H9 (cell line): ENCODE results near the gene POLE3. TPM values are rescaled to one million over a fixed set of nuclear protein-coding genes. Genes with fewer than 3 reads are reported as not detected.

Experiments
- DNase-seq: peaks from one replicate; pipeline ENCODE4 v3.0.0-alpha.2; 2017
- H2AFZ ChIP-seq: one replicate; pipeline ENCODE4 v1.6.1; 2013; ENCODE audit warnings: mild to moderate bottlenecking, low read length, control low read depth, moderate library complexity
- H2AK5ac ChIP-seq: 2 replicates; pipeline ENCODE4 v1.6.1; 2013; ENCODE audit warnings: low read length, control low read depth, mixed read lengths; ENCODE audit not compliant: insufficient read length
- H2BK120ac ChIP-seq: one replicate; pipeline ENCODE4 v1.6.1; 2013; ENCODE audit warnings: low read depth, mild to moderate bottlenecking, low read length, control low read depth, inconsistent platforms; ENCODE audit not compliant: poor library complexity, severe bottlenecking
- H2BK12ac ChIP-seq: 2 replicates; pipeline ENCODE4 v1.6.1; 2013; ENCODE audit warnings: low read length, control low read depth, mixed read lengths, low read depth; ENCODE audit not compliant: insufficient read length
- H2BK15ac ChIP-seq: 2 replicates; pipeline ENCODE4 v1.6.1; 2013; ENCODE audit warnings: low read depth, low read length, control low read depth
- H2BK20ac ChIP-seq: one replicate; pipeline ENCODE4 v1.6.1; 2013; ENCODE audit warnings: low read depth, mild to moderate bottlenecking, low read length, control low read depth, inconsistent platforms; ENCODE audit not compliant: poor library complexity, severe bottlenecking
- H2BK5ac ChIP-seq: 2 replicates; pipeline ENCODE4 v1.6.1; 2013; ENCODE audit warnings: low read length, control low read depth, mixed read lengths; ENCODE audit not compliant: insufficient read length
- H3K14ac ChIP-seq: 2 replicates; pipeline ENCODE4 v1.6.1; 2013; ENCODE audit warnings: low read length, control low read depth; ENCODE audit not compliant: insufficient read depth
- H3K18ac ChIP-seq: 2 replicates; pipeline ENCODE4 v1.6.1; 2013; ENCODE audit warnings: low read depth, mild to moderate bottlenecking, mixed read lengths, low read length, control low read depth; ENCODE audit not compliant: insufficient read length
- H3K23ac ChIP-seq: 2 replicates; pipeline ENCODE4 v1.6.1; 2013; ENCODE audit warnings: low read length, control low read depth, mixed read lengths, low read depth; ENCODE audit not compliant: insufficient read length
- H3K23me2 ChIP-seq: 2 replicates; pipeline ENCODE4 v1.6.1; 2013; ENCODE audit warnings: low read depth, mild to moderate bottlenecking, mixed read lengths, low read length, control low read depth; ENCODE audit not compliant: insufficient read length, poor library complexity, severe bottlenecking
- H3K27ac ChIP-seq: 2 replicates; pipeline ENCODE4 v1.5.1; 2013; ENCODE audit warnings: low read length, control low read depth, mixed read lengths, low read depth; ENCODE audit not compliant: insufficient read length
- H3K27me3 ChIP-seq: 2 replicates; pipeline ENCODE4 v1.6.1; 2013; ENCODE audit warnings: low read length, control low read depth, inconsistent platforms; ENCODE audit not compliant: insufficient read depth
- H3K4ac ChIP-seq: 2 replicates; pipeline ENCODE4 v1.6.1; 2013; ENCODE audit warnings: low read depth, mild to moderate bottlenecking, control low read depth, inconsistent platforms, low read length, moderate library complexity
- H3K4me1 ChIP-seq: 2 replicates; pipeline ENCODE4 v1.6.1; 2013; ENCODE audit warnings: low read length, control low read depth, inconsistent platforms; ENCODE audit not compliant: insufficient read depth
- H3K4me2 ChIP-seq: 2 replicates; pipeline ENCODE4 v1.6.1; 2013; ENCODE audit warnings: low read length, control low read depth, mixed read lengths; ENCODE audit not compliant: insufficient read length, insufficient read depth
- H3K56ac ChIP-seq: 2 replicates; pipeline ENCODE4 v1.6.1; 2013; ENCODE audit warnings: low read depth, mild to moderate bottlenecking, mixed read lengths, low read length, control low read depth; ENCODE audit not compliant: insufficient read length
- H3K79me1 ChIP-seq: 2 replicates; pipeline ENCODE4 v1.6.1; 2013; ENCODE audit warnings: low read depth, mild to moderate bottlenecking, moderate library complexity, low read length, control low read depth, inconsistent platforms; ENCODE audit not compliant: insufficient read depth, poor library complexity, severe bottlenecking
- H3K79me2 ChIP-seq: 2 replicates; pipeline ENCODE4 v1.6.1; 2013; ENCODE audit warnings: low read length, control low read depth, inconsistent platforms; ENCODE audit not compliant: insufficient read depth
- H3K9ac ChIP-seq: 2 replicates; pipeline ENCODE4 v1.6.1; 2013; ENCODE audit warnings: low read length, control low read depth, mixed read lengths; ENCODE audit not compliant: insufficient read length; ENCODE audit errors: extremely low read depth
- H3K9me3 ChIP-seq: one replicate; pipeline ENCODE4 v1.6.1; 2013; ENCODE audit warnings: low read depth, low read length, inconsistent platforms; ENCODE audit not compliant: control insufficient read depth
- H3T11ph ChIP-seq: one replicate; pipeline ENCODE4 v1.6.1; 2013; ENCODE audit warnings: mild to moderate bottlenecking, low read length, control low read depth, inconsistent platforms
- H4K20me1 ChIP-seq: one replicate; pipeline ENCODE4 v1.6.1; 2013; ENCODE audit not compliant: control insufficient read depth, insufficient read length, insufficient read depth
- H4K5ac ChIP-seq: 2 replicates; pipeline ENCODE4 v1.6.1; 2013; ENCODE audit warnings: low read depth, mild to moderate bottlenecking, mixed read lengths, low read length, control low read depth; ENCODE audit not compliant: insufficient read length
- H4K8ac ChIP-seq: replicated peaks from 2 replicates; pipeline ENCODE4 v1.6.1; 2013; ENCODE audit warnings: low read length, control low read depth, mixed read lengths, low read depth; ENCODE audit not compliant: insufficient read length
- H4K91ac ChIP-seq: 2 replicates; pipeline ENCODE4 v1.6.1; 2013; ENCODE audit warnings: low read depth, mild to moderate bottlenecking, moderate library complexity, mixed read lengths, low read length, control low read depth; ENCODE audit not compliant: insufficient read length
- H3K27ac Mint-ChIP-seq, 3 experiments: 2 replicates in 2 of 3; 3 replicates in 1 of 3; pipeline ENCODE4 v1.8.0; 2020 to 2021; ENCODE audit warnings: mixed read lengths in 3 of 3, mild to moderate bottlenecking in 1 of 3, moderate library complexity in 1 of 3
- H3K27me3 Mint-ChIP-seq: 2 replicates; pipeline ENCODE4 v1.8.0; 2021; ENCODE audit warnings: low read depth, mild to moderate bottlenecking, moderate library complexity, mixed read lengths
- H3K36me3 Mint-ChIP-seq, 3 experiments: 2 replicates in 2 of 3; 3 replicates in 1 of 3; pipeline ENCODE4 v1.8.0; 2020 to 2021; ENCODE audit warnings: low read depth in 3 of 3, mixed read lengths in 3 of 3; ENCODE audit not compliant: insufficient read depth in 1 of 3
- H3K4me1 Mint-ChIP-seq, 2 experiments: 2 replicates each; pipeline ENCODE4 v1.8.0; 2020; ENCODE audit warnings: mixed read lengths in 2 of 2
- H3K4me3 Mint-ChIP-seq, 2 experiments: 2 replicates in 1 of 2; 3 replicates in 1 of 2; pipeline ENCODE4 v1.8.0; 2020 to 2021; ENCODE audit warnings: mild to moderate bottlenecking in 2 of 2, mixed read lengths in 2 of 2, moderate library complexity in 1 of 2
- H3K9me3 Mint-ChIP-seq, 2 experiments: 2 replicates in 1 of 2; 3 replicates in 1 of 2; pipeline ENCODE4 v1.8.0; 2020; ENCODE audit warnings: mild to moderate bottlenecking in 2 of 2, mixed read lengths in 2 of 2, moderate library complexity in 1 of 2
- CTCF ChIP-seq: fragments of 200-600 bp; sonication (generic); conservative IDR thresholded peaks from 3 replicates; pipeline ENCODE4 v1.8.0; 2021; ENCODE audit warnings: antibody characterized with exemption, mild to moderate bottlenecking
- WGBS: extraction: QIAGEN DNeasy Blood & Tissue Kit; methylation state at CpG from one replicate; pipeline ENCODE4 v1.1.7; 2013; ENCODE audit warnings: missing lambda C conversion rate, low lambda C conversion rate, mixed read lengths; ENCODE audit not compliant: insufficient read length; ENCODE audit errors: extremely low coverage; 5-methylcytosine and 5-hydroxymethylcytosine counted together
- total RNA-seq: library from RNA; stranded (reverse); gene quantifications from 2 replicates; pipeline ENCODE4 v1.2.1, GENCODE V29; 2021

Gene POLE3
- total RNA-seq, 1 experiment from 2014 or later, result 82.4 TPM

- Mint-ChIP-seq H3K36me3 (peaks cover 3 to 47% (median 35%) of the 10 kb centered on the region in 3 experiments; a peak in 5 of 7 replicates), H3K27ac (no peak overlapping the region; a peak in 1 of 7 replicates), H3K4me1 (no peaks in the 10 kb centered on the region), H3K27me3 (no peaks in the 10 kb centered on the region), H3K4me3 (no peak overlapping the region), H3K9me3 (no peaks in the 10 kb centered on the region)
- WGBS, result no CpG with 5 or more reads among the region's 13 CpGs
- no peak overlapping the region for H2BK12ac ChIP-seq
- no peaks in the 10 kb centered on the region for H3K79me2 ChIP-seq
- no peak overlapping the region for H3K27ac ChIP-seq
- H3K9ac ChIP-seq, result no peak overlapping the region
- no peaks in the 10 kb centered on the region for H3K9me3 ChIP-seq
- H3K56ac ChIP-seq, result no peak overlapping the region
- TF ChIP-seq CTCF, result no peak
- DNase-seq, result no peak
- H3K4me1 ChIP-seq, result no peaks in the 10 kb centered on the region
- no peak overlapping the region for H3K23ac ChIP-seq
- no peak overlapping the region for H2BK20ac ChIP-seq
- H4K8ac ChIP-seq, result no peak overlapping the region
- no peak overlapping the region for H3K14ac ChIP-seq
- H2BK15ac ChIP-seq, result no peak overlapping the region
- no peak overlapping the region for H3K4me2 ChIP-seq
- H3T11ph ChIP-seq, result no peak overlapping the region
- no peak overlapping the region for H3K4ac ChIP-seq
- H3K79me1 ChIP-seq, result no peaks in the 10 kb centered on the region
- H2AK5ac ChIP-seq, result no peak overlapping the region
- H3K27me3 ChIP-seq, result no peaks in the 10 kb centered on the region
- no peaks in the 10 kb centered on the region for H3K23me2 ChIP-seq
- H2BK5ac ChIP-seq, result no peak overlapping the region
- H2AFZ ChIP-seq, result no peak overlapping the region
- no peak overlapping the region for H3K18ac ChIP-seq
- no peak overlapping the region for H2BK120ac ChIP-seq
- H4K91ac ChIP-seq, result no peak overlapping the region
- H4K20me1 ChIP-seq, result no peaks in the 10 kb centered on the region
- no peak overlapping the region for H4K5ac ChIP-seq
Observed at GRCh38 chr9:113388833-113389232, 21.6 kb downstream of the POLE3 start.
